Smooth muscle cell (in vitro differentiated cells): ENCODE results near the gene MCM3. TPM values are rescaled to one million over a fixed set of nuclear protein-coding genes. Genes with fewer than 3 reads are reported as not detected.

ENCODE experiments used
- DNase-seq: peaks from one replicate; lab custom pipeline; 2025; ENCODE audit not compliant: unreplicated experiment; lab: John Stamatoyannopoulos, UW
- H2AFZ ChIP-seq: fragments of 200-600 bp; sonication (generic); 2 replicates; pipeline ENCODE4 v1.6.0; 2016; ENCODE audit warnings: antibody characterized with exemption, low read depth, mild to moderate bottlenecking
- H3F3A ChIP-seq: fragments of 200-600 bp; sonication (generic); 2 replicates; pipeline ENCODE4 v1.6.0; 2017; ENCODE audit warnings: antibody characterized with exemption, low read depth
- H3K27ac ChIP-seq: fragments of 200-600 bp; sonication (generic); 2 replicates; pipeline ENCODE4 v1.5.1; 2016; ENCODE audit warnings: low read depth, mild to moderate bottlenecking
- H3K27me3 ChIP-seq: fragments of 200-600 bp; sonication (generic); 2 replicates; pipeline ENCODE4 v1.6.1; 2016; ENCODE audit warnings: low read depth, mild to moderate bottlenecking
- H3K36me3 ChIP-seq: fragments of 200-600 bp; sonication (generic); 2 replicates; pipeline ENCODE4 v1.5.1; 2016; ENCODE audit warnings: low read depth
- H3K4me1 ChIP-seq: fragments of 200-600 bp; sonication (generic); 2 replicates; pipeline ENCODE4 v1.5.1; 2016; ENCODE audit warnings: low read depth
- H3K4me2 ChIP-seq: fragments of 200-600 bp; sonication (generic); 2 replicates; pipeline ENCODE4 v1.6.0; 2016; ENCODE audit warnings: mild to moderate bottlenecking
- H3K4me3 ChIP-seq: fragments of 200-600 bp; sonication (generic); 2 replicates; pipeline ENCODE4 v1.5.1; 2016; ENCODE audit warnings: mild to moderate bottlenecking
- H3K79me2 ChIP-seq: fragments of 200-600 bp; sonication (generic); 2 replicates; pipeline ENCODE4 v1.6.0; 2016; ENCODE audit warnings: low read depth, mild to moderate bottlenecking
- H3K9ac ChIP-seq: fragments of 200-600 bp; sonication (generic); 2 replicates; pipeline ENCODE4 v1.6.0; 2016; ENCODE audit warnings: low read depth
- H3K9me3 ChIP-seq: fragments of 200-600 bp; sonication (generic); replicated peaks from 2 replicates; pipeline ENCODE4 v1.5.1; 2016; ENCODE audit warnings: low read depth
- H4K20me1 ChIP-seq: fragments of 200-600 bp; sonication (generic); 2 replicates; pipeline ENCODE4 v1.6.0; 2016; ENCODE audit warnings: low read depth
- WGBS: methylation state at CpG from one replicate; pipeline ENCODE4 v1.1.7; 2016; ENCODE audit warnings: low lambda C conversion rate; 5-methylcytosine and 5-hydroxymethylcytosine counted together
- polyA plus RNA-seq: library from polyadenylated mRNA; unstranded; fragments of >200 nt; fragmentation: Nextera tagmentation; extraction: Ambion mirVana; gene quantifications from 2 replicates; pipeline ENCODE4 v1.2.1, GENCODE V29; 2016
- total RNA-seq: library from RNA; depleted of rRNA; stranded (reverse); fragments of >200 nt; gene quantifications from 2 replicates; pipeline ENCODE4 v1.2.3, GENCODE V29; 2014
- TF ChIP-seq, protein P1 (sequence below): fragments of 200-600 bp; sonication (generic); IDR thresholded peaks from 2 replicates; pipeline ENCODE4 v1.5.1; 2017; ENCODE audit warnings: borderline replicate concordance, mild to moderate bottlenecking, antibody characterized with exemption; ENCODE audit not compliant: insufficient read depth, poor library complexity, severe bottlenecking

The MCM3 gene
- total and polyA plus RNA-seq, 2 experiments from 2014 or later, result 32.2 to 33.9 TPM

DNA sequence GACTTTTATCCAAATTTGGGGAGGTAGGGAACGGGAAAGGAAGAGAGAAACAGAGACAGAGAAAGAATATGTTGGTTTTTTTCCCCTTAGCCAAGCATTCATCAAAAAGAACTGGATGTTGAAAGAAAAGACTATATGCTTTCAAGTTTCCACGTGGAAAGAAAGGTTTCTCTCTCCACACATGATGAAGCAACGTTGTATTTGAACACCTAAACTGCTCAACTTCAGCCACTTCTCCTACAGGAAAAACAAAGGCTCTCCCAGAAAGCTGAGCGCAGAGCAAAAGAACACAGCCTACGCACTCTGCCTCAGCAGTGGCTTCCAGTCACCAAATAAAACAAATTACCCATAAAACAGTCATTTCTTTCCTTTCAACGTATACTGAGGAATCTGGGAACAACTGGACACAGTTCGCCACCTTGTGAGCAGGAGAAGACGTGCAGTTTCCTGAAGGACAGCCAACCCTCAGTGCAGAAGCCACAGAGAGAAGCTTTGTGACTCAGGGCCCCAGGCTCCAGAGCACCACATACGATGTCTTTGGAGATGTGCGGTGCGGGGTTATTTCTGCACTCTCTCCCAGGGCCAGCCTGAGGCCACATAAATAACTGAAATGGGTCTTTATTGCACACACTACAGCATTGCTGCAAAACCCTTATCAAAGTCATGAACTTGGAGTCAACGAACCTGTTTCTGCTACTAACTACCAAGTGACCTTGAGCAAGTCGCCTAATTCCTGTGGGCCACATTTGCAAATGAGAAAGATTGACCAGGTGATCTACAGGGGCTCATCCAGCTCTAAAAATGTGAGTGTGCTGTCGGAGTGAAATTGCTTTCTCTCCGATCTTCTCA, 50.3 kb downstream of the MCM3 start:
- Histone ChIP-seq H3K27ac (no peak overlapping the region), H3K4me3 (no peak overlapping the region), H3K4me2 (peak overlapping the region; percentile 62), H2AFZ (peak overlapping the region; percentile 56), H3F3A (no peaks in the 10 kb centered on the region), H3K79me2 (no peaks in the 10 kb centered on the region), H3K9me3 (no peaks in the 10 kb centered on the region), H4K20me1 (no peaks in the 10 kb centered on the region), H3K9ac (no peak overlapping the region), H3K4me1 (no peaks in the 10 kb centered on the region), H3K27me3 (peaks cover 8% of the 10 kb centered on the region), H3K36me3 (no peaks in the 10 kb centered on the region)
- DNase-seq, result no peak
- 54% methylated on average over 15 of the region's 15 CpGs for WGBS
- TF ChIP-seq, protein P1, sequence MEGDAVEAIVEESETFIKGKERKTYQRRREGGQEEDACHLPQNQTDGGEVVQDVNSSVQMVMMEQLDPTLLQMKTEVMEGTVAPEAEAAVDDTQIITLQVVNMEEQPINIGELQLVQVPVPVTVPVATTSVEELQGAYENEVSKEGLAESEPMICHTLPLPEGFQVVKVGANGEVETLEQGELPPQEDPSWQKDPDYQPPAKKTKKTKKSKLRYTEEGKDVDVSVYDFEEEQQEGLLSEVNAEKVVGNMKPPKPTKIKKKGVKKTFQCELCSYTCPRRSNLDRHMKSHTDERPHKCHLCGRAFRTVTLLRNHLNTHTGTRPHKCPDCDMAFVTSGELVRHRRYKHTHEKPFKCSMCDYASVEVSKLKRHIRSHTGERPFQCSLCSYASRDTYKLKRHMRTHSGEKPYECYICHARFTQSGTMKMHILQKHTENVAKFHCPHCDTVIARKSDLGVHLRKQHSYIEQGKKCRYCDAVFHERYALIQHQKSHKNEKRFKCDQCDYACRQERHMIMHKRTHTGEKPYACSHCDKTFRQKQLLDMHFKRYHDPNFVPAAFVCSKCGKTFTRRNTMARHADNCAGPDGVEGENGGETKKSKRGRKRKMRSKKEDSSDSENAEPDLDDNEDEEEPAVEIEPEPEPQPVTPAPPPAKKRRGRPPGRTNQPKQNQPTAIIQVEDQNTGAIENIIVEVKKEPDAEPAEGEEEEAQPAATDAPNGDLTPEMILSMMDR, result peak; percentile 44

DNA sequence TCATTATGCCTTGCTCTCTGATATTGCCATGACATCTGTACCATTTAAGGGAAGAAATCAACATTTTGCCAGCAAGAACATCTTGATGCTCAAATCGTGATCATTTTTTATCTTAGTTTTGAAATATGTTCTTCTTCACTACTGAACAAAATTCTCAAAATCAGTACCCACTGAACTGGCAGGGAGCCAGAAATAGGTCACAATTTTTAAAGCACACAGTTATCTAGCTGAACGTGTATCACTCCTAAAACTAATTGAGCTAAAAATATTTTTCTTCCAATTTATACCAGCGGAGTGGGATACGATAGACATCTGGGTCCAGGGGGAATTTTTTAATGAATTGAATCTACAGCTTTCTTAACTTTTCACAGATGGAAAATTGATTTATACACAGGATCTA, 51.5 kb downstream of the MCM3 start:
- Histone ChIP-seq H3K4me3 (no peak overlapping the region), H3K9me3 (no peaks in the 10 kb centered on the region), H2AFZ (no peak overlapping the region), H3K36me3 (no peaks in the 10 kb centered on the region), H3K9ac (no peak overlapping the region), H3K79me2 (no peaks in the 10 kb centered on the region), H3K4me1 (no peaks in the 10 kb centered on the region), H4K20me1 (no peaks in the 10 kb centered on the region), H3K27me3 (peaks cover 8% of the 10 kb centered on the region), H3K4me2 (no peak overlapping the region), H3F3A (no peaks in the 10 kb centered on the region), H3K27ac (no peak overlapping the region)
- TF ChIP-seq, protein P1, result no peak
- WGBS, result 67% methylated on average over 4 of the region's 4 CpGs
- DNase-seq, result no peak

DNA sequence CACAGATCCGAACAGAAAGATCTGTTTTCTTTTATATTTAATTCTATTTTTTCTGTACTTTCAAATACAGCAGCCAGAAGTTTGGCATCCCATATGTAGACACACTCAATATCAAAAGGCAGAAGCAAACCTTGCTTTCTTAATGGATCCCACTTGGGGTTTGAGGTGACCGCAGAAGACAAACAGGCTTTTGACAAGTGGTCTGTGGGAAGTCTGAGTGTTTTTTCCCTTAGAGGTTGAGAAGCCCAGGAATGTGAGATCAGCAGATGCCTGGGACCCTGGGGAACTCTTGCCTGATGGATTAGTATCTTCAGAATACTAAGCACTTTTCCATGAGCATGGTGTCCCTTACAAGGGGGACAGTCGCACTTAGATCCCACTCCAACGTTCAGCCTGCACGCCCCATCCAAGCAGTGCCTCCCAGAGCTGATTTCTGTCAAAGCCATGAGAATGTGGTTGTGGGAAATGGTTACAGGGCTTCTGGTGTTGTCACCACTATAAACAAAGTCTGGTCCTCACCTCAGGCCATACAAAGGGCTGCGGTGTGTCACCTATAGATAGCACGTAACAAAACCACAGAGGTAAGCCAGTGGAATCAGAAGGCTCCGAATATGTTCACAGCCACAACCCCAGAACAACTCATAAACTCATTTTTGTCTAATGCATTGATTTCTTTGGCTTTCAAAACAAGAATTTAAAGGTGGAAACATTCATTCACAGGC, 53.0 kb downstream of the MCM3 start:
- TF ChIP-seq, protein P1, result no peak
- Histone ChIP-seq H3K27ac (no peak overlapping the region), H3K4me3 (no peak overlapping the region), H3K9me3 (no peaks in the 10 kb centered on the region), H3K36me3 (no peaks in the 10 kb centered on the region), H2AFZ (no peak overlapping the region), H3K9ac (no peak overlapping the region), H3K27me3 (peaks cover 8% of the 10 kb centered on the region), H3K79me2 (no peaks in the 10 kb centered on the region), H3K4me2 (no peak overlapping the region), H3F3A (no peaks in the 10 kb centered on the region), H3K4me1 (no peaks in the 10 kb centered on the region), H4K20me1 (no peaks in the 10 kb centered on the region)
- DNase-seq, result no peak
- 78% methylated on average over 8 of the region's 8 CpGs for WGBS
